Activated CD8-positive, alpha-beta memory T cell treated with anti-CD3 and anti-CD28 coated beads, Interleukin-2, amount 50 U/mL, for 48 hours (primary cell): ENCODE results near the gene RALGPS2.

Experiments
- DNase-seq: peaks from one replicate; pipeline ENCODE4 v3.0.0-alpha.2; 2020

The RALGPS2 gene

GRCh38 chr1:178970184-178970583 is 245.1 kb downstream of the RALGPS2 start:
- DNase-seq: no peak
